Mesendoderm (in vitro differentiated cells): ENCODE results near the gene AKT3.
A peak's percentile ranks its signal among the peaks of the same experiment; 100 is the strongest.

ENCODE experiments used
- DNase-seq: peaks from one replicate; pipeline ENCODE4 v3.0.0; 2013
- H2AK5ac ChIP-seq: 2 replicates; pipeline ENCODE4 v1.6.1; 2013; ENCODE audit warnings: low read length, inconsistent platforms
- H2BK120ac ChIP-seq: 2 replicates; pipeline ENCODE4 v1.6.1; 2013; ENCODE audit warnings: low read depth, mild to moderate bottlenecking, low read length, moderate library complexity, mixed read lengths
- H2BK15ac ChIP-seq: replicated peaks from 2 replicates; pipeline ENCODE4 v1.6.1; 2013; ENCODE audit warnings: low read depth, mild to moderate bottlenecking, moderate library complexity
- H2BK5ac ChIP-seq: 2 replicates; pipeline ENCODE4 v1.6.1; 2013; ENCODE audit warnings: low read length, inconsistent platforms
- H3K18ac ChIP-seq: 2 replicates; pipeline ENCODE4 v1.6.1; 2013; ENCODE audit warnings: mild to moderate bottlenecking, low read length, mixed read lengths
- H3K23ac ChIP-seq: one replicate; pipeline ENCODE4 v1.6.1; 2013; ENCODE audit warnings: low read length
- H3K27ac ChIP-seq: 2 replicates; pipeline ENCODE4 v1.5.1; 2013; ENCODE audit warnings: low read depth, mild to moderate bottlenecking, inconsistent platforms, low read length, moderate library complexity
- H3K27me3 ChIP-seq: 2 replicates; pipeline ENCODE4 v1.6.1; 2013; ENCODE audit warnings: low read length, control low read depth, mild to moderate bottlenecking, inconsistent platforms; ENCODE audit not compliant: insufficient read depth, poor library complexity
- H3K36me3 ChIP-seq: 2 replicates; pipeline ENCODE4 v1.6.1; 2013; ENCODE audit warnings: low read length, inconsistent platforms; ENCODE audit not compliant: control insufficient read depth, insufficient read depth
- H3K4ac ChIP-seq: one replicate; pipeline ENCODE4 v1.6.1; 2013; ENCODE audit warnings: low read depth, mild to moderate bottlenecking, low read length, moderate library complexity
- H3K4me1 ChIP-seq: 2 replicates; pipeline ENCODE4 v1.6.1; 2013; ENCODE audit warnings: low read depth, low read length, inconsistent platforms; ENCODE audit not compliant: control insufficient read depth
- H3K4me2 ChIP-seq: 2 replicates; pipeline ENCODE4 v1.6.1; 2013; ENCODE audit warnings: low read length
- H3K4me3 ChIP-seq: 2 replicates; pipeline ENCODE4 v1.5.1; 2013; ENCODE audit warnings: mild to moderate bottlenecking, low read length
- H3K56ac ChIP-seq: one replicate; pipeline ENCODE4 v1.6.1; 2013; ENCODE audit warnings: low read length
- H3K79me1 ChIP-seq: 2 replicates; pipeline ENCODE4 v1.6.1; 2013; ENCODE audit warnings: low read length, inconsistent platforms
- H3K79me2 ChIP-seq: 2 replicates; pipeline ENCODE4 v1.6.1; 2013; ENCODE audit warnings: mild to moderate bottlenecking, low read length; ENCODE audit not compliant: control insufficient read depth, insufficient read depth
- H3K9ac ChIP-seq: 2 replicates; pipeline ENCODE4 v1.6.1; 2013; ENCODE audit warnings: low read length, inconsistent platforms
- H4K5ac ChIP-seq: one replicate; pipeline ENCODE4 v1.6.1; 2013; ENCODE audit warnings: low read length
- H4K8ac ChIP-seq: one replicate; pipeline ENCODE4 v1.6.1; 2013; ENCODE audit warnings: low read depth, mild to moderate bottlenecking, control low read depth, low read length, moderate library complexity
- WGBS: extraction: QIAGEN DNeasy Blood & Tissue Kit; methylation state at CpG from one replicate; pipeline ENCODE4 v1.1.7; 2013; ENCODE audit warnings: low lambda C conversion rate, missing lambda C conversion rate; ENCODE audit not compliant: insufficient coverage; ENCODE audit errors: extremely low coverage; 5-methylcytosine and 5-hydroxymethylcytosine counted together

AKT3 gene

DNA sequence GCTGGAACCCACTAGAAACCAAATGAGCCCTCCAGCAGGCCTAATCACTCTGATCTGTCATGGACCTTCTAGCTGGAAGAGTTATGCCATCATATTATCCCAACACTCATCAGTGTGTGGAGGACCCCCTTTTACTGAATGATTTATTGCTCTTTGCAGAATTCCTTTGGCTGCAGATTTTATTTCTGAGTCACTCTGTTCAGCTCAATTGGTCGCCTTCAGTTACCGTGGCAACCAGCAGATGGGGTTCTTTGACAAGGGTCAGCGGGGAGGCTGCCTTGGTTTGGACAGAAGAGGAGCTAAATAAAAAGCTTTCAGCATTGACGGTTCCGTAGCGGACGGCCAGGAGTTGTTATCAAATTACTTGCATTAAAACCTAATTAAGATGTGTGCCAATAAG is 374.1 kb downstream of the AKT3 start:
- no peaks in the 10 kb centered on the region for H3K27me3 ChIP-seq
- no peak overlapping the region for H2BK5ac ChIP-seq
- peak; percentile 79 for DNase-seq
- no peaks in the 10 kb centered on the region for H3K79me2 ChIP-seq
- H2BK15ac ChIP-seq, result no peak overlapping the region
- no peak overlapping the region for H2AK5ac ChIP-seq
- H4K5ac ChIP-seq, result no peak overlapping the region
- no peak overlapping the region for H3K27ac ChIP-seq
- no peak overlapping the region for H3K4ac ChIP-seq
- peaks cover 2% of the 10 kb centered on the region for H3K4me1 ChIP-seq
- H3K79me1 ChIP-seq, result no peaks in the 10 kb centered on the region
- no peak overlapping the region for H3K23ac ChIP-seq
- WGBS, result no CpG with 5 or more reads among the region's 7 CpGs
- H3K4me3 ChIP-seq, result no peak overlapping the region
- H3K4me2 ChIP-seq, result no peak overlapping the region
- H4K8ac ChIP-seq, result no peak overlapping the region
- H3K9ac ChIP-seq, result no peak overlapping the region
- no peak overlapping the region for H3K18ac ChIP-seq
- H3K36me3 ChIP-seq, result no peaks in the 10 kb centered on the region
- no peak overlapping the region for H2BK120ac ChIP-seq
- no peak overlapping the region for H3K56ac ChIP-seq

- Histone ChIP-seq H2BK5ac (no peak overlapping the region), H3K79me2 (no peaks in the 10 kb centered on the region), H3K36me3 (no peaks in the 10 kb centered on the region), H3K27ac (no peak overlapping the region), H3K79me1 (no peaks in the 10 kb centered on the region), H3K4me1 (peaks cover 2% of the 10 kb centered on the region), H3K9ac (no peak overlapping the region), H3K4me2 (no peak overlapping the region), H3K23ac (no peak overlapping the region), H3K4me3 (no peak overlapping the region), H3K4ac (no peak overlapping the region), H2AK5ac (no peak overlapping the region), H2BK15ac (no peak overlapping the region), H2BK120ac (no peak overlapping the region), H3K56ac (no peak overlapping the region), H4K5ac (no peak overlapping the region), H3K18ac (no peak overlapping the region), H4K8ac (no peak overlapping the region), H3K27me3 (no peaks in the 10 kb centered on the region)
- no CpG with 5 or more reads among the region's 9 CpGs for WGBS
- DNase-seq, result no peak
Observed at GRCh38 chr1:243474906-243475305, 375.1 kb downstream of the AKT3 start.

GRCh38 chr1:243474136-243474881 is 375.7 kb downstream of the AKT3 start:
- no peak overlapping the region for H3K4me3 ChIP-seq

DNA sequence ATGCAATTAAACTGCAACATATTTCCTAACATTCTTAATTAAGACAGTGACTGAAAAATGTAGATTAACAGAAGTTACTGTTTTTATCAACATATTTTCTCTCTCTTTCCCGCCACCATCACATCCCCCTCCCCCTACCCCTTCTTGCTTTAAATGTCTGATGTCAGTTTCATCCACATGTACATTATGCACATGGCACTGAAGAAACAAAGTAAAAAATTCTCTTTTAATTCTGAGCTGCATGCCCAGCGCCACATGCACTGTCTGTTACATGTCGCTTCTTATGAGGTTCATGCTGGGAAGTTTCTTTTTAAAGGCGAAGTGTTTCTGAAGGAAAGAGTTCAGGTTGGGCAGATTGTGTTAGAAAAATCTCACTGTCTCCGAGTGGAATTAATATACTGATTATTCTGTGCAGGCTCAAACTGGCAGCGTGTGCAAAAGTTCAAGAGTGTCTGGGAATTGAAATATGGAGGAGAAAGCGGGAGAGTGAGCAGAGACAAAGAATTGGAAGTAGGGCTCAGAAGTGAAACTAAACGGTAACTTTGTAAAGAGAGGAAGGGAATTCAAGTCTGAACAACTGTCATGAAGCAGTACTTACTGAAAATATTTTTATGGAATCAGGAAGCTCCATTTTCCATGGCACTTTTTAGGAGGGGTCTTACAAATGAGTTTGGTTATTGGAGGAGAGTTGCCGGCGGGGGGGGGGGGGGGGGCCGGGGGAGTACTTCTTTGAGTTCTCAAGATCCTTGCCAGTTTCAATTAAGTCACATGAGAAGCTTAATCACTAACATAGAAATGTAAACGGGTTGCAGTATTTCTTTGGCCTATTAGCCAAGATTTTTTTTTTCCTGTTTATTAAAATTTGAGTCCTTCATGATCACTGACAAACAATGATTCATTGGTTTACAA is 376.6 kb downstream of the AKT3 start:
- H3K18ac ChIP-seq, result no peak overlapping the region
- H3K4me1 ChIP-seq, result peaks cover 2% of the 10 kb centered on the region
- H2AK5ac ChIP-seq, result no peak overlapping the region
- no peaks in the 10 kb centered on the region for H3K36me3 ChIP-seq
- no peak overlapping the region for H3K56ac ChIP-seq
- H3K4me3 ChIP-seq, result no peak overlapping the region
- H4K5ac ChIP-seq, result no peak overlapping the region
- no peak overlapping the region for H2BK15ac ChIP-seq
- no peaks in the 10 kb centered on the region for H3K79me2 ChIP-seq
- H3K4ac ChIP-seq, result no peak overlapping the region
- H3K27me3 ChIP-seq, result no peaks in the 10 kb centered on the region
- no peak overlapping the region for H3K27ac ChIP-seq
- DNase-seq, result no peak
- no peak overlapping the region for H2BK5ac ChIP-seq
- H3K4me2 ChIP-seq, result no peak overlapping the region
- H4K8ac ChIP-seq, result no peak overlapping the region
- no peaks in the 10 kb centered on the region for H3K79me1 ChIP-seq
- H3K9ac ChIP-seq, result no peak overlapping the region
- H2BK120ac ChIP-seq, result no peak overlapping the region
- no CpG with 5 or more reads among the region's 12 CpGs for WGBS
- no peak overlapping the region for H3K23ac ChIP-seq

More at GRCh38 chr1:243474136-243474881, 375.7 kb downstream of the AKT3 start:
- Histone ChIP-seq H3K56ac (peak overlapping the region; percentile 76), H2BK5ac (no peak overlapping the region), H2AK5ac (no peak overlapping the region), H3K23ac (peak overlapping the region; percentile 45), H2BK120ac (no peak overlapping the region), H3K4me2 (peak overlapping the region; percentile 57), H3K4me1 (peaks cover 2% of the 10 kb centered on the region), H4K8ac (no peak overlapping the region), H3K27me3 (no peaks in the 10 kb centered on the region), H4K5ac (no peak overlapping the region), H3K4ac (no peak overlapping the region), H3K79me1 (no peaks in the 10 kb centered on the region), H2BK15ac (no peak overlapping the region), H3K27ac (no peak overlapping the region), H3K36me3 (no peaks in the 10 kb centered on the region), H3K9ac (peak overlapping the region; percentile 38), H3K18ac (peak overlapping the region; percentile 15), H3K79me2 (no peaks in the 10 kb centered on the region)
- no CpG with 5 or more reads among the region's 55 CpGs for WGBS
- peak; percentile 54 for DNase-seq

- Histone ChIP-seq H4K5ac (no peak overlapping the region), H3K56ac (no peak overlapping the region), H3K27me3 (no peaks in the 10 kb centered on the region), H2BK5ac (no peak overlapping the region), H3K4ac (no peak overlapping the region), H2AK5ac (no peak overlapping the region), H2BK15ac (no peak overlapping the region), H3K36me3 (no peaks in the 10 kb centered on the region), H2BK120ac (no peak overlapping the region), H4K8ac (no peak overlapping the region), H3K23ac (no peak overlapping the region), H3K27ac (no peak overlapping the region), H3K79me1 (no peaks in the 10 kb centered on the region), H3K9ac (no peak overlapping the region), H3K4me3 (no peak overlapping the region), H3K4me2 (no peak overlapping the region), H3K79me2 (no peaks in the 10 kb centered on the region), H3K4me1 (peaks cover 2% of the 10 kb centered on the region), H3K18ac (no peak overlapping the region)
- no peak for DNase-seq
- no CpG with 5 or more reads among the region's 3 CpGs for WGBS
Observed at GRCh38 chr1:243471754-243472745, 378.0 kb downstream of the AKT3 start.
